Neural cell (in vitro differentiated cells): ENCODE measurements around the gene ZNHIT2. TPM values are rescaled to one million over a fixed set of nuclear protein-coding genes. Genes with fewer than 3 reads are reported as not detected.

Source experiments
- H2AFZ ChIP-seq: fragments of 200-600, 300-800 bp; sonication (generic), shearing (Covaris generic); 2 replicates; pipeline ENCODE4 v1.6.0; 2014; ENCODE audit warnings: low read depth, mild to moderate bottlenecking, antibody characterized with exemption, low read length, moderate library complexity
- H3F3A ChIP-seq: fragments of 200-600 bp; shearing (Covaris generic); 2 replicates; pipeline ENCODE4 v1.6.1; 2016; ENCODE audit warnings: mild to moderate bottlenecking, moderate library complexity, mixed read lengths, antibody characterized with exemption, low read length; ENCODE audit not compliant: insufficient read depth, poor library complexity, severe bottlenecking
- H3K27ac ChIP-seq: fragments of 200-600, 300-800 bp; sonication (generic), shearing (Covaris generic); 2 replicates; pipeline ENCODE4 v1.5.1; 2014; ENCODE audit warnings: mild to moderate bottlenecking, low read length, moderate library complexity
- H3K27me3 ChIP-seq: fragments of 300-800, 200-600 bp; sonication (generic), shearing (Covaris generic); 2 replicates; pipeline ENCODE4 v1.6.0; 2014; ENCODE audit warnings: mild to moderate bottlenecking, low read depth, low read length, moderate library complexity; ENCODE audit not compliant: insufficient read depth
- H3K36me3 ChIP-seq: fragments of 300-800, 200-600 bp; sonication (generic), shearing (Covaris generic); 2 replicates; pipeline ENCODE4 v1.5.1; 2014; ENCODE audit warnings: mild to moderate bottlenecking, antibody characterized with exemption, low read length, moderate library complexity; ENCODE audit not compliant: insufficient read depth
- H3K4me2 ChIP-seq: fragments of 300-800, 200-600 bp; sonication (generic), shearing (Covaris generic); 2 replicates; pipeline ENCODE4 v1.6.0; 2014; ENCODE audit warnings: mild to moderate bottlenecking, low read length
- H3K4me3 ChIP-seq: fragments of 300-800, 200-600 bp; sonication (generic), shearing (Covaris generic); 2 replicates; pipeline ENCODE4 v1.5.1; 2014; ENCODE audit warnings: mild to moderate bottlenecking, low read length, moderate library complexity
- H3K79me2 ChIP-seq: fragments of 200-600 bp; shearing (Covaris generic); replicated peaks from 2 replicates; pipeline ENCODE4 v1.6.0; 2014; ENCODE audit warnings: mild to moderate bottlenecking, low read length, moderate library complexity; ENCODE audit not compliant: insufficient read depth
- H3K9ac ChIP-seq: fragments of 300-800, 200-600 bp; sonication (generic), shearing (Covaris generic); 2 replicates; pipeline ENCODE4 v1.6.1; 2016; ENCODE audit warnings: mild to moderate bottlenecking, low read length, mixed read lengths
- H3K9me2 ChIP-seq: fragments of 200-600 bp; shearing (Covaris generic); 2 replicates; pipeline ENCODE4 v1.6.1; 2016; ENCODE audit warnings: mild to moderate bottlenecking, low read length, mixed read lengths; ENCODE audit not compliant: insufficient read depth
- H3K9me3 ChIP-seq: fragments of 200-600, 300-800 bp; sonication (generic), shearing (Covaris generic); 2 replicates; pipeline ENCODE4 v1.6.1; 2016; ENCODE audit warnings: mild to moderate bottlenecking, mixed run types, low read length, moderate library complexity, mixed read lengths
- H4K20me1 ChIP-seq: fragments of 200-600 bp; shearing (Covaris generic); 2 replicates; pipeline ENCODE4 v1.6.1; 2016; ENCODE audit warnings: mild to moderate bottlenecking, mixed run types; ENCODE audit not compliant: insufficient read depth
- EP300 ChIP-seq: fragments of 450-650 bp; conservative IDR thresholded peaks from 2 replicates; pipeline ENCODE4 v1.6.1; 2014; ENCODE audit warnings: antibody characterized with exemption, mild to moderate bottlenecking, moderate library complexity; ENCODE audit not compliant: poor library complexity, severe bottlenecking
- EZH2 ChIP-seq: fragments of 200-600, 300-800 bp; shearing (Covaris generic), sonication (generic); IDR thresholded peaks from 2 replicates; pipeline ENCODE4 v1.6.1; 2014; ENCODE audit warnings: antibody characterized with exemption, low read length, borderline replicate concordance, mild to moderate bottlenecking; ENCODE audit not compliant: insufficient read depth, poor library complexity, severe bottlenecking
- MXI1 ChIP-seq: fragments of 450-650 bp; conservative IDR thresholded peaks from 2 replicates; pipeline ENCODE4 v1.6.1; 2014; ENCODE audit warnings: antibody characterized with exemption, mild to moderate bottlenecking; ENCODE audit not compliant: poor library complexity, severe bottlenecking
- POLR2AphosphoS5 ChIP-seq: IDR thresholded peaks from 2 replicates; pipeline ENCODE4 v1.6.1; 2012
- RAD21 ChIP-seq: fragments of 450-650 bp; conservative IDR thresholded peaks from 2 replicates; pipeline ENCODE4 v1.6.1; 2014; ENCODE audit warnings: antibody characterized with exemption, mild to moderate bottlenecking, moderate library complexity
- SMC3 ChIP-seq: fragments of 450-650 bp; conservative IDR thresholded peaks from 2 replicates; pipeline ENCODE4 v1.6.1; 2014; ENCODE audit warnings: antibody characterized with exemption, mild to moderate bottlenecking, moderate library complexity; ENCODE audit not compliant: poor library complexity
- TAF1 ChIP-seq: IDR thresholded peaks from 2 replicates; pipeline ENCODE4 v1.6.1; 2012; ENCODE audit warnings: low read depth
- polyA plus RNA-seq: library from polyadenylated mRNA; depleted of rRNA; stranded (reverse); fragments of >200 nt; gene quantifications from 2 replicates; pipeline ENCODE4 v1.2.3, GENCODE V29; 2014
- TF ChIP-seq, protein P1 (sequence below): IDR thresholded peaks from 2 replicates; pipeline ENCODE4 v1.6.1; 2012; ENCODE audit warnings: borderline replicate concordance
- TF ChIP-seq, protein P2 (sequence below): fragments of 450-650 bp; IDR thresholded peaks from 2 replicates; pipeline ENCODE4 v1.5.1; 2014; ENCODE audit warnings: antibody characterized with exemption, mild to moderate bottlenecking, moderate library complexity; ENCODE audit not compliant: poor library complexity, severe bottlenecking

The ZNHIT2 gene
- polyA plus RNA-seq, 1 donor from 2014 or later = 7.0 TPM

DNA sequence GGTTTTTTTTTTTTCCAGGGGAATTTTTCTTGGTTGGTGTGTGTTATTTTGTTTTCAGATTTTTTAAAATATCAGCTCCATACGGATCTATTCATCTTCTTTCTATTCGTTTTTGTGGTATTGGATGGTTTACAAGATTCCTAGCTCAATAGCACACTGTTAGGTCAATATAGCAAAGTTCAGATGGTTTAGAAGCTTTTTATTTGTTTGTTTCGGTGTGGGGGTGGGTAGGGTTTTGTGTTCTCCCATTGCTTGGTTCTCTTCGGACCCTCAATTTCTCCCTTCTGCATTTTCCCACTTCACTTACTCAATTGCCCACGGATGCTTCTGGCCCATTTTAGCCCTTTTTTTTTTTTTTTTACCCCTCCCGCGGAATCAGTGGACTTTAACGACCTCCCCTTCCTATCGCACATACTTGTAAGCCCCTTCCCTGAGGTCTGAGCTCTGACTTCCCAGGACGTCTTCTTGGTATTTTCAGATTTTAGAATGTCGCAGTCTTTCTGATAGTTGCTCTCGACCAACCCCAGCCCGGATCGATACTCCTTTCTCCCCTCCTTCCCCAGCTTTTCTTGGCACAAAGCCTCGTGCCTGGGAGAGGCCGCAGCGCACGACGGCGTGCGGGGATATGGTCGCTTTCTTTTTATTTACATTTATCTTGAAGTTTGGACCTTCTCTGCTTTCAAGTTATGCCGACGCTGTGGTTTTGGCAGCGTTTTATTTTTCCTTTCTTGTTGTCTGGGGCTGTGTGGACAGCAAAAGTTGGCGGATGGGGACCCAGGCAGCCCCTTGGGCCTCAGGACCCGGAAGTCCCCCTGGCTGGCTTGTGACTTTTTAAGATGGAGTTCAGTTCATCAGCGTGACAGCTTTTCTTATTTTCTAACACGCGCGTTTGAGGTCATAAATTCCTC is 48.2 kb upstream of the ZNHIT2 start:
- no peak overlapping the region for H3K4me3 ChIP-seq
- no peak overlapping the region for H3K27ac ChIP-seq
- no peak overlapping the region for H3K9ac ChIP-seq
- no peaks in the 10 kb centered on the region for H3K27me3 ChIP-seq
- H3K9me3 ChIP-seq = no peaks in the 10 kb centered on the region
- TF ChIP-seq EZH2 = no peak
- no peak for TF ChIP-seq TAF1
- no peak for TF ChIP-seq RAD21
- TF ChIP-seq EP300 = no peak
- TF ChIP-seq, protein P1, sequence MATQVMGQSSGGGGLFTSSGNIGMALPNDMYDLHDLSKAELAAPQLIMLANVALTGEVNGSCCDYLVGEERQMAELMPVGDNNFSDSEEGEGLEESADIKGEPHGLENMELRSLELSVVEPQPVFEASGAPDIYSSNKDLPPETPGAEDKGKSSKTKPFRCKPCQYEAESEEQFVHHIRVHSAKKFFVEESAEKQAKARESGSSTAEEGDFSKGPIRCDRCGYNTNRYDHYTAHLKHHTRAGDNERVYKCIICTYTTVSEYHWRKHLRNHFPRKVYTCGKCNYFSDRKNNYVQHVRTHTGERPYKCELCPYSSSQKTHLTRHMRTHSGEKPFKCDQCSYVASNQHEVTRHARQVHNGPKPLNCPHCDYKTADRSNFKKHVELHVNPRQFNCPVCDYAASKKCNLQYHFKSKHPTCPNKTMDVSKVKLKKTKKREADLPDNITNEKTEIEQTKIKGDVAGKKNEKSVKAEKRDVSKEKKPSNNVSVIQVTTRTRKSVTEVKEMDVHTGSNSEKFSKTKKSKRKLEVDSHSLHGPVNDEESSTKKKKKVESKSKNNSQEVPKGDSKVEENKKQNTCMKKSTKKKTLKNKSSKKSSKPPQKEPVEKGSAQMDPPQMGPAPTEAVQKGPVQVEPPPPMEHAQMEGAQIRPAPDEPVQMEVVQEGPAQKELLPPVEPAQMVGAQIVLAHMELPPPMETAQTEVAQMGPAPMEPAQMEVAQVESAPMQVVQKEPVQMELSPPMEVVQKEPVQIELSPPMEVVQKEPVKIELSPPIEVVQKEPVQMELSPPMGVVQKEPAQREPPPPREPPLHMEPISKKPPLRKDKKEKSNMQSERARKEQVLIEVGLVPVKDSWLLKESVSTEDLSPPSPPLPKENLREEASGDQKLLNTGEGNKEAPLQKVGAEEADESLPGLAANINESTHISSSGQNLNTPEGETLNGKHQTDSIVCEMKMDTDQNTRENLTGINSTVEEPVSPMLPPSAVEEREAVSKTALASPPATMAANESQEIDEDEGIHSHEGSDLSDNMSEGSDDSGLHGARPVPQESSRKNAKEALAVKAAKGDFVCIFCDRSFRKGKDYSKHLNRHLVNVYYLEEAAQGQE = no peak
- TF ChIP-seq SMC3 = no peak
- TF ChIP-seq, protein P2, sequence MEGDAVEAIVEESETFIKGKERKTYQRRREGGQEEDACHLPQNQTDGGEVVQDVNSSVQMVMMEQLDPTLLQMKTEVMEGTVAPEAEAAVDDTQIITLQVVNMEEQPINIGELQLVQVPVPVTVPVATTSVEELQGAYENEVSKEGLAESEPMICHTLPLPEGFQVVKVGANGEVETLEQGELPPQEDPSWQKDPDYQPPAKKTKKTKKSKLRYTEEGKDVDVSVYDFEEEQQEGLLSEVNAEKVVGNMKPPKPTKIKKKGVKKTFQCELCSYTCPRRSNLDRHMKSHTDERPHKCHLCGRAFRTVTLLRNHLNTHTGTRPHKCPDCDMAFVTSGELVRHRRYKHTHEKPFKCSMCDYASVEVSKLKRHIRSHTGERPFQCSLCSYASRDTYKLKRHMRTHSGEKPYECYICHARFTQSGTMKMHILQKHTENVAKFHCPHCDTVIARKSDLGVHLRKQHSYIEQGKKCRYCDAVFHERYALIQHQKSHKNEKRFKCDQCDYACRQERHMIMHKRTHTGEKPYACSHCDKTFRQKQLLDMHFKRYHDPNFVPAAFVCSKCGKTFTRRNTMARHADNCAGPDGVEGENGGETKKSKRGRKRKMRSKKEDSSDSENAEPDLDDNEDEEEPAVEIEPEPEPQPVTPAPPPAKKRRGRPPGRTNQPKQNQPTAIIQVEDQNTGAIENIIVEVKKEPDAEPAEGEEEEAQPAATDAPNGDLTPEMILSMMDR = no peak
- no peak for TF ChIP-seq MXI1
- no peak for TF ChIP-seq POLR2AphosphoS5
- H3K36me3 ChIP-seq = no peaks in the 10 kb centered on the region
- H3K4me2 ChIP-seq = no peak overlapping the region
- no peaks in the 10 kb centered on the region for H3K9me2 ChIP-seq
- H3F3A ChIP-seq = no peaks in the 10 kb centered on the region
- no peak overlapping the region for H2AFZ ChIP-seq
- H3K79me2 ChIP-seq = no peaks in the 10 kb centered on the region
- H4K20me1 ChIP-seq = no peaks in the 10 kb centered on the region

DNA sequence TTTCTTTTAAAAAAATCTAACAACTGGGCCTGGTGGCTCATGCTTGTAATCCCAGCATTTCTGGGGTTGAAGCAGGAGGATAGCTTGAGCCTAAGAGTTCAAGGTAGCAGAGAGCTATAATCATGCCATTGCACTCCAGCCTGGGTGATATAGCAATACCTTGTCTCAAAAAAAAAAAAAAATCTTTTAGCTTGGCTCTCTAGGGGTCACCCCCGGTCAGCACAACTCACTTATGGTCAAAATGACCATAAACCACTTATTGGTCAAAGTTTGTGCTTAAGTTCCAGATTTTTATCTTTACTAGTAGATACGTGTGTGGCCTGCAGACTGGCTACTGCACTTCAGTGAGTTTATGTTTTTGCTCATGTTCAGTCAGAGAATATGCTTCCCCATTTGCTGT is 46.2 kb upstream of the ZNHIT2 start:
- Histone ChIP-seq H2AFZ (no peak overlapping the region), H3K79me2 (no peaks in the 10 kb centered on the region), H3K4me3 (no peak overlapping the region)

More for the DNA sequence above, 46.2 kb upstream of the ZNHIT2 start:
- H3K27ac ChIP-seq = no peak overlapping the region
- H3K36me3 ChIP-seq = no peaks in the 10 kb centered on the region
- no peak overlapping the region for H3K9ac ChIP-seq
- H3K9me2 ChIP-seq = no peaks in the 10 kb centered on the region
- no peaks in the 10 kb centered on the region for H4K20me1 ChIP-seq
- no peaks in the 10 kb centered on the region for H3K9me3 ChIP-seq
- no peaks in the 10 kb centered on the region for H3K27me3 ChIP-seq
- H3K4me2 ChIP-seq = no peak overlapping the region
- no peaks in the 10 kb centered on the region for H3F3A ChIP-seq
- no peak for TF ChIP-seq TAF1
- TF ChIP-seq, protein P1 = no peak
- TF ChIP-seq MXI1 = no peak
- no peak for TF ChIP-seq POLR2AphosphoS5
- TF ChIP-seq SMC3 = no peak
- TF ChIP-seq EP300 = no peak
- TF ChIP-seq RAD21 = no peak
- TF ChIP-seq EZH2 = no peak
- TF ChIP-seq, protein P2 = no peak
